MG63 (cell line): ENCODE data around the gene KIAA1549. TPM values are rescaled to one million over a fixed set of nuclear protein-coding genes. Genes with fewer than 3 reads are reported as not detected.

Experiments
- DNase-seq: peaks from one replicate; pipeline ENCODE4 v3.0.0-alpha.2; 2020
- H3K27me3 ChIP-seq: fragments of 250-450 bp; sonication (Bioruptor Pico); 2 replicates; pipeline ENCODE4 v1.5.1; 2020; ENCODE audit warnings: mild to moderate bottlenecking, moderate library complexity
- H3K36me3 ChIP-seq: fragments of 250-450 bp; sonication (Bioruptor Pico); 2 replicates; pipeline ENCODE4 v1.5.1; 2020; ENCODE audit warnings: mild to moderate bottlenecking, moderate library complexity
- H3K4me3 ChIP-seq: fragments of 250-450 bp; sonication (Bioruptor Pico); 2 replicates; pipeline ENCODE4 v1.5.1; 2020; ENCODE audit warnings: mild to moderate bottlenecking, moderate library complexity
- H3K9me3 ChIP-seq: fragments of 250-450 bp; sonication (Bioruptor Pico); 2 replicates; pipeline ENCODE4 v1.5.1; 2020; ENCODE audit warnings: mild to moderate bottlenecking, moderate library complexity
- total RNA-seq: library from RNA; depleted of rRNA; stranded (reverse); fragments of >200 nt; shearing (Covaris generic); gene quantifications from 2 replicates; pipeline ENCODE4 v1.2.3, GENCODE V29; 2014; ENCODE audit warnings: low replicate concordance

KIAA1549 gene
- total RNA-seq, 1 experiment from 2014 or later = 1.1 TPM

DNA sequence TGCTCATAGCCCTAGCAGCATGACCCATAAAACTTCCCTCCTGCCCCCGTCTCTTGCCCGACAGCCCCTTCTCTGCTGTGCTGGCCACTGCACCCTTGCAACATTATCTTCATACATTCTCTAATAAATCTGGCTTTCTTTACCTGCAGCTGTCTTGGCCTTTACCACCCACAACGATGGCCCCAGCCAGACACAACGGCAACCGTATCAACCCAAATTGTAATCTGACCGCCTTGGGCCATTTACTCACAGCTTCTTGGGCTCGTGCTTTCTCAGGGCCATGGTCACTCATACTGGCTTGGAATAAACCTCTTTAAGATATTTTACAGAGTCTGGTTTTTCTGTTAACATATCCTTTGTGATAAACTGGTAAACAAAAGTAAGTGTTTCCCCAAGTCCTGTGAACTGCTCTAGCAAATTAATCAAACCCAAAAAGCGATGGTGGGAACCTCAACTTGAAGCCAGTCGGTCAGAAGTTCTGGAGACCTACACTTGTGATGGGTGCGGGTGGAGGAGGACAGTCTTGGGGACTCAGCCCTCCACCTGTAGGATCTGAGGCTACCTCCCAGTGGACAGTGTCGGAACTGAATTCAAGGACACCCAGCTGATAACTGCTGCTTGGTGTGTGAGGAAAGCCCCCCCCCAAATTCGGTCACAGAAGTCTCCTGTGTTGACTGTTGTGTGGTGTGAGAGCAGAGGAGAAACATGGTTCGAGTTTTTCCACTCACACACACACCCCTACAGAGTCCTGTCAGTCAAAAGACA lies 95.6 kb downstream of the KIAA1549 start:
- no peak for DNase-seq
- H3K36me3 ChIP-seq = no peaks in the 10 kb centered on the region
- H3K4me3 ChIP-seq = no peak overlapping the region
- H3K27me3 ChIP-seq = no peaks in the 10 kb centered on the region
- no peaks in the 10 kb centered on the region for H3K9me3 ChIP-seq

DNA sequence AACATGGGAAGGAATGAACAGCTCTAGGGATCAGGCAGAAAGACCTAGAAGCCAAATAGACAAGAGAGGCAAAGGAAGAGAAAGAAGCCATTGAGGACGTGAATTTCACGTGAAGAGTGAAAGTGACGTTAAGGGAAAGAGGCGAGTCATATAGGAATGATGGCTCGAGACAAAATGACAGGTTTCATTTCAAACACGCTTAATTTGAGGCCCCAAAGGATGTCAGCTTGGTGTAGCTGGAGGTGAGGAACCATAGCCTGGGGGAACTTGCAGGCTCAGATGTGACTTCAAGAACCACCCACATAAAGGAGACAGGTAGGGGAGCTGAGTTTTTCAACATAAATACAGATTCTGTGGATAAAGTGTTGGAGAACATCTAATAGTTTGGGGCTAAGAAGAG lies 98.9 kb downstream of the KIAA1549 start:
- no peak overlapping the region for H3K4me3 ChIP-seq
- DNase-seq = no peak
- no peaks in the 10 kb centered on the region for H3K36me3 ChIP-seq

DNA sequence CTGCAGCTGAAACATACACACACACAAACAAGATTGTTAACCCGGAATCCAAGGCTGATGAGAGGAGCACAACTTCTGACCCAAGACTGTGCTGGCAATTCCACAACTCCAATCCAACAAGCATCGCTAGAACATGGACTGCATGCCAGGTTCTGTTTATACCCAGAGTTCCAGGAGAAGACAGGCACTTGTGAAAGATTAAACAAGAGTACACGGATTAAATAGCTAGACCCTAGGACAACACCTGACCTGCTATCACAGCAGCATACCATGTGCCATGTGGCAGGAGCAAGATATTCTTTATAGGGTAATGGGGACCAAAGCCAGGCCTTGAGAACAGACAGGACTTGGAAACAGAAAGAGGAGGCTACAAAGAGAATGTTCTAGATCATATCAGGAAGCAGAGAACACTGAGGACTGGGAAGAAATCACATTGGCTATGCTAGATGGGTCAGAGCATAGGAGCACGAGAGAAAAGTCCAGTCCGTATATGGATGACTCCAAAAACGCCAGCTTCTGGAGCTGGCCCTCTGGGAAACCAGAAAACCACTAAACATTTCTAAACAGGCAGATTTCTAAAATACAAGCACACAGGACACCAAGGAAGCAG lies 99.5 kb downstream of the KIAA1549 start:
- H3K9me3 ChIP-seq = no peaks in the 10 kb centered on the region
- no peaks in the 10 kb centered on the region for H3K27me3 ChIP-seq
- no peak for DNase-seq
- no peaks in the 10 kb centered on the region for H3K36me3 ChIP-seq
- no peak overlapping the region for H3K4me3 ChIP-seq

More for the DNA sequence above, 98.9 kb downstream of the KIAA1549 start:
- H3K27me3 ChIP-seq = no peaks in the 10 kb centered on the region
- H3K9me3 ChIP-seq = no peaks in the 10 kb centered on the region

DNA sequence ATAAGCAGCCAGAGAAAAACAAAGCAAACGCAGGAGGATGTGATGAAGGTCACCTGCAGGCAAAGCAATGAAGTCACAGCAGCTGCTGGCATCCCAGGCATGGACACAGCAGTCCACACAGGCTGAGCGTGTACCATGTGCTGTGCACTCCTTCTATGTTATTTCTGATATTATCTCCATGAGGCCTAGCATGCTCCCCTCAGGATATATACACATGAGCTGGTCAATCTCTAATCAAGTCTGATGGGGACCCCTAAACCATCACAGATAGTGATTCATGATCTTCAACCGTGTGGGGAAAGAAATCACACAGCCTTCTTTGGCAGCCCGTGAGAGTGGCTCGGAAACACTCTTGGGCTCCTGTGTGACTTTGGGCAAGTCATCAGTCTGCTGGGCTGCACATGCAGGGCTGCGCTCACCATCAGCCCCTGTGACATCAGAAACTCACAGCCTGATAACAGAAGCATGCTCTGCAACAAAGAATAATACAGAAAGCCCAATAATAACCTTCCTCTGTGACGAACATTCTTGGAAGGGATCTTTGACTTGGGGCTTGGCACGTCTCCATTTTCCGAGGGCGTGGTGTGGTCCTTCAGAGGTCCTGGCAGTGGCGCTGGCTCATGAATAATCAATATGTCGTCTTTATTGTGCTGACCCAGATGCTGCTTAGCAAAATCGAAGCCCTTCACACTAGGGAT lies 100.2 kb downstream of the KIAA1549 start:
- Histone ChIP-seq H3K27me3 (no peaks in the 10 kb centered on the region), H3K36me3 (no peaks in the 10 kb centered on the region), H3K9me3 (no peaks in the 10 kb centered on the region), H3K4me3 (no peak overlapping the region)
- DNase-seq = peak; percentile 47

DNA sequence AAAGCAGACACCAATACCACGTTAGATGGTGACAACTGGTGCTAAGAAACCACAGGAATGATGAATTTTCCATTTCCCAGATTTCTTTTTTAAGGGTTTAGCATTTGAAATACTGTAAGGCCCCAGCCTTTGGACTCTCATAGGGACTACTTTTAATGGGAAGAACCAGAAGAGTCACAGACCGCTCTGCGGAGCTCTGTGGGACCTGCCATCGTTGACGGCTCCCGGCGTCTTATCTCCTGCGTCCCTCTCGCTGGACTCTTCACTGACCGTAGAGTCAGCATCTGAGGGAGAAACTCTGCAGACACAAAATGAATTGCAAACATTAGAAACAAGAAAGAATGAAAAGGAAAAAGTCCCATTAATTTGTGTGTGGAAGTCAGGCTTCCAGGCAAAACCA lies 101.8 kb downstream of the KIAA1549 start:
- H3K27me3 ChIP-seq = no peaks in the 10 kb centered on the region
- no peak overlapping the region for H3K4me3 ChIP-seq
- DNase-seq = no peak
- no peaks in the 10 kb centered on the region for H3K36me3 ChIP-seq
- no peaks in the 10 kb centered on the region for H3K9me3 ChIP-seq

DNA sequence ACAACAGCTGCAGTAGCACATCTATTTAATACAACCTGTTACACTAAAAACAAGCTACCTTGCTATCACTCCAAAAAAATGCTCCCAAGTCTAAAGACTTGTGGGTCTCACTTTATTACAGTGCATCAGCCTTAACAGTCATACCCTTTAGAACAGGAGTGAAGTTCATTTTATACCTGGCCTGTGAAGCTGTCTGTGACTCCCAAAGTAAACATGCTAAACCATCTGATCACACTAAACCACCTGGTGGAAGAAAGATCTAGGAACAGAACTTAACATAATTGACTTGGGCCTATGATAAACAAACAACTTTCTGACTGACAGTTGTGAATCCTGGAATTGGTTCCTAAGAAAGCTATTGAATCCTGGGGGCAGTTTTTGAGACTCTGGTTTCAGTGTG lies 102.3 kb downstream of the KIAA1549 start:
- no peak overlapping the region for H3K4me3 ChIP-seq
- H3K9me3 ChIP-seq = no peaks in the 10 kb centered on the region

DNA sequence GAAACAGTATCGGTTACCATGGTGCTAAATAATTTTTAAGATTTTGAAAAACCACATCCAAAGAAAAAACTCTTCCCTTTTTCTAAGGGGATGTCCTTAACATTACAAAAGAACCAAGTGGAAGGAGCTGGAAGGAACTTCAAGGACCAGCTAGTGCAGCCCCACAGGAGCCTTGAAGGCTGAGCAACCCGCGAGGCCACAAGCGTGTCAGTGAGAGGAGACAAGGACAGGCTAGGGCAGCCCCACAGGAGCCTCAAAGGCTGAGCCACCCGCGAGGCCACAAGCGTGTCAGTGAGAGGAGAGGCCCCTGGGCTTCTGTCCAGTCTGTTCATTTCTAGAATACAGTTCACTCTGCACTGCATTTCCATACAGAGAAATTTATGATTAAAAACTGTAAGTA lies 103.1 kb downstream of the KIAA1549 start:
- Histone ChIP-seq H3K9me3 (no peaks in the 10 kb centered on the region), H3K27me3 (no peaks in the 10 kb centered on the region), H3K36me3 (no peaks in the 10 kb centered on the region), H3K4me3 (no peak overlapping the region)
- DNase-seq = no peak

More for the DNA sequence above, 102.3 kb downstream of the KIAA1549 start:
- Histone ChIP-seq H3K27me3 (no peaks in the 10 kb centered on the region), H3K36me3 (no peaks in the 10 kb centered on the region)
- DNase-seq = no peak

DNA sequence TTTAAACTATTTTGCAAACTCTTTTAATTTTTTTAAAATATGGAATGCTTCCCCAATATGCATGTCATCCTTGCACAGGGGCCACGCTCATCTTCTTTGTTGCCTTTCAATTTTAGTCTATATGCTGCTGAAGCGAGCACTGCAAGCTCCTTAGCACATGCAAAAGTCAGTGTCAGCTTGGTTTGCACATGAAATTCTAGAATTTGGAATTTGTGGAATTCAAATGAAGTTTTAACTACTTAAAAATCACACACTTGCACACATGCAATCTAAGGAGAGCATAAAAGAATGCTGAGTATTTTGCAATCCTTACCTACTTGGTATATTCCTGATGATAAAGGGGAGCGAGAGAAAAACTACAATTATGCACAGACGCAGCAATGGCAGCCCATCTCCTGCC lies 104.9 kb downstream of the KIAA1549 start:
- no peaks in the 10 kb centered on the region for H3K36me3 ChIP-seq
- H3K4me3 ChIP-seq = no peak overlapping the region
- H3K27me3 ChIP-seq = no peaks in the 10 kb centered on the region
- no peak for DNase-seq
- H3K9me3 ChIP-seq = no peaks in the 10 kb centered on the region

DNA sequence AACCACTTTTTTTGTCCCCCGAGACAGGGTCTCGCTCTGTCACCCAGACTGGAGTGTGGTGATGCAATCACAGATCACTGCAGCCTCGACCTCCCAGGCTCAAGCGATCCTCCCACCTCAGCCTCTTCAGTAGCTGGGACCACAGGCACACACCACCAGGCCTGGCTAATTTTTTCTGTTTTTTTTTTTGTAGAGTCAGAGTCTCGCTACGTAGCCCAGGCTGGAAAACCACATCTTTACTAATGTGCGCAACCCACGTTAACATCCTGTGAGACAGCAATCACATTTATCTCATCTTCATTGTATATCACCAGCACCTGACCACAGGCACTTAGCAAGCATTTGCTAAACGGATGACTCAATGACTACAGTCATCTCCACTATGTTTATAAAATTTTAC lies 105.4 kb downstream of the KIAA1549 start:
- Histone ChIP-seq H3K27me3 (no peaks in the 10 kb centered on the region), H3K4me3 (no peak overlapping the region), H3K9me3 (no peaks in the 10 kb centered on the region), H3K36me3 (no peaks in the 10 kb centered on the region)
- DNase-seq = no peak

DNA sequence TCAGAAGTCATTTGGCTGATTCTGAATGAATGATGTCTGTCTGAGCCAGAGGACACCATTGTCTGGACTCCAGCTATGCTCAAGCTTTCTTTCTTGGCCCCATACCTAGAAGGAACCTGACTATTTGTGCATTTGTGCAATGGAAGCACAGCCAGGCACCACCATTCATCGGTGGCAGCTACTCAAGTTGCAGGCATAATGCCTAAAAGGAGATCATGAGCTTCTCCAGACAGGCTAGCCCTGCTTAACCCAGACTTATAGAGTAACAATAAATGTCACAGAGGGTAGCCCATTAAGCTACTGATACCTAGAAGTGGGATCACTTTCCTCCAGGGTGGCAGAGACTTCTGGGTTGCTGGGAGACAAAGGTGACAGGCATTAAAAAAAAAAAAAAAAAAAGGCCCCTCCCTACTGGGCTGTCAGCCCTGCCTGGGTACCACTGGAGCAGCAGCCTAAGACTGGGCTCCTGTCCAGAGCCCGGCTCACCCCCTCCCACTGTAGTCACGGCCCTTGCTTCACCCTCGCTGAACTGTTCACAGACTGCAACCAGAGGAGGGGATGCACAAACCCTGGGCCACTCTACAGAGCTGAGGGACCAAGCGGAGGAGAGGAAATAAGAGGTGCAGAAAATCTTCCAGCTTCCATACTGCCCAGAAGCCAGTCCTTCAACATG lies 107.8 kb downstream of the KIAA1549 start:
- Histone ChIP-seq H3K9me3 (no peaks in the 10 kb centered on the region), H3K27me3 (no peaks in the 10 kb centered on the region), H3K4me3 (no peak overlapping the region), H3K36me3 (no peaks in the 10 kb centered on the region)
- DNase-seq = no peak

DNA sequence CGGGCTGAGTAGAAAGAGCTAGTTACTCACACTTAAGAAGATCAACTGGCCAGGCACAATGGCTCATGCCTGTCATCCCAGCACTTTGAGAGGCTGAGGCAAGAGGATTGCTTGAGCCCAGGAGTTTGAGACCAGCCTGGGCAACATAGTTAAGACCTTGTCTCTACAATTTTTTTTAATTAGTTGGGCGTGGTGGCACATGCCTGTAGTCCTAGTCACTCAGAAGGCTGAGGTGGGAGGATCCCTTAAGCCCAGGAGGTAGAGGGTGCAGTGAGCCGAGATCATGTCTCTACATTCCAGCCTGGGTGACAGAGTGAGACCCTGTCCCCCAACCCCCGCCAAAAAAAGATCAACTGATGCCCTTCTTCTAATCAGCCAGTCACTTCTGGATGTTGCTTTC lies 108.6 kb downstream of the KIAA1549 start:
- Histone ChIP-seq H3K9me3 (no peaks in the 10 kb centered on the region), H3K36me3 (no peaks in the 10 kb centered on the region), H3K4me3 (no peak overlapping the region), H3K27me3 (no peaks in the 10 kb centered on the region)
- no peak for DNase-seq

DNA sequence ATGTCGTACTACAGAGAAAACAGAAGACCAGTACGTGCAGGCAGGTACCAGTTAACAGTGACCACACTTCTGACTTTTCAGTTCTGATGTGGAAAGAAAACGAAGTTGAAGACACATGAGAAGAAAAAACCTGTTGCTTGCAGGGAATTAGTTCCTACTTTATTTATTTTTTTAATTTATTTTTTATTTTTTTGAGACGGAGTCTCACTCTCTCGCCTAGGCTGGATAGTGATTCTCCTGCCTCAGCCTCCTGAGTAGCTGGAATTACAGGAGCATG lies 109.4 kb downstream of the KIAA1549 start:
- no peak for DNase-seq
- no peaks in the 10 kb centered on the region for H3K36me3 ChIP-seq
- no peak overlapping the region for H3K4me3 ChIP-seq
- no peaks in the 10 kb centered on the region for H3K9me3 ChIP-seq
- H3K27me3 ChIP-seq = no peaks in the 10 kb centered on the region

DNA sequence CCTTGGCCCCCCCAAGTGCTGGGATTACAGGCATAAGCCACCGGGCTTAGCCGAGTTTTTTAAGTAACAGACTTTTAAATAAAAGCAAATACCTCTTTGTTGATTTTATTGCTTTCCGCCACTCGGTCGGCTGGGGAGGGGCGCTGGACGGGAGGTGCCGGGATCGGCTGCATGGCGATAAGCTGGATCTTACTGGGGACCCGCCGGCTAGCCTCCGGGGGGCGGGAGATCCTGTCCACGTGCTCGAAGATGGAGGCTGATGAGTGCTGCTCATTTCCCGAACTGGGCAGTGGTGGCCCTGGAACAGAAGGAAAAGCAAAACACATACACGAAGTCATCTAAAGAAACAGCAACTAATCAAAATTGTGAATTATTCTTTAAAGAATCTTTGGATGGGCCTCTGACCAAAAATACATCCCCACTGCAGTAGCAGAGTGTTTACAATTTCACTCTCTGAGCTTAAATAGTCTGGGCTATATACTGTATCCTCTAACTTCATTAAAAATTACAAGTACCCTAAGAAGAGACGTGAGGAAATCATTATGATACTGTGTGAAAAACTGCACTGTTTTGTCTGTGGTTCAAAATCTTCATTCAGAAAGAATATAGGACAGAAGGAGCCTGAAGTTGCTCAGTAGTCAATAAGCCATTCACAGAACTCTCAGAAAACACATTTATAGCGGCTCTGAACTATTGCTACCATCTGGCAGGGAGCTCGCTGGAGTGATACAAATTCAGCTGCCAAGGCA lies 110.0 kb downstream of the KIAA1549 start:
- Histone ChIP-seq H3K4me3 (no peak overlapping the region), H3K36me3 (no peaks in the 10 kb centered on the region), H3K27me3 (no peaks in the 10 kb centered on the region), H3K9me3 (no peaks in the 10 kb centered on the region)
- no peak for DNase-seq

DNA sequence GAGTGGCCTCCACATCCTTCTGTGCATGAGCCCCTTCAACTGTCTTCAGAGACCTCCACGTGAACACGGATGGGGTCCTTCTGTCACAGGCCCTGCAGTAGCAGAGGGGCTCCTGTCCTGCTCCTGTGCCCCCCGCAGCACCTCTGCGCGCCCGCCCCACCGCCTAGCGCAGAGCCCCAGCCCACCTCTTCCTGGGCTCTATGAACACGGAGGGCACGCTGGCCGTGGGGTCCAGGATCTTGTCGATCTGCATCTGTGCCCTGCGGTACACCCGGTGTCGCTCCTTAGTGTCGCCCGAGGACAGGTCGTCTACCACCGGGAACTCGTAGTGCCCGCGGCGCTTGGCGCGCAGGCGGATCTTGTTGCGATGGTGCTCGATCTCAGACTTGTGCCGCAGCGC lies 111.8 kb downstream of the KIAA1549 start:
- Histone ChIP-seq H3K27me3 (no peaks in the 10 kb centered on the region), H3K36me3 (no peaks in the 10 kb centered on the region)

DNA sequence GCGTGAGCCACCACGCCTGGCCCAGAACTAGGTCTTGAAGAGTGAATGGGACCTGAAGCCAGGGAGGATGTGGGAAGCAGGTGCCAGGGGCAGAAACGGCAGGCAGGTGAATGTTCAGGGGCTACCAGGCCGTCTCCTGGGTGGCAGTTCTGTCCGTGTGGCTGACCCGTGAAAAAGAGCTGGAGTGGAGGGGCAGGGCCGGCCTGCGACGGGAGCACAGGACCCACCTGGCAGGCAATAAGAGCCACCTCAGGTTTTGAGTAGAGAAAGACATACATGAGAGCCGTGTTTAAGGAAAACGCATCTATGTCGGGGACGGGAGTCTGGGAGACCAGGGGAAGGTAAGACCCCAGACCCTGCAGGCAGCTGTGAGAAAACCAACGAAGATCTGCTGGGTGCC lies 112.5 kb downstream of the KIAA1549 start:
- H3K27me3 ChIP-seq = no peaks in the 10 kb centered on the region
- DNase-seq = no peak
- no peaks in the 10 kb centered on the region; the same call in 1 of the 2 replicates for H3K36me3 ChIP-seq
- H3K9me3 ChIP-seq = no peaks in the 10 kb centered on the region
- no peak overlapping the region for H3K4me3 ChIP-seq

More for the DNA sequence above, 111.8 kb downstream of the KIAA1549 start:
- DNase-seq = no peak
- no peaks in the 10 kb centered on the region for H3K9me3 ChIP-seq
- no peak overlapping the region for H3K4me3 ChIP-seq

DNA sequence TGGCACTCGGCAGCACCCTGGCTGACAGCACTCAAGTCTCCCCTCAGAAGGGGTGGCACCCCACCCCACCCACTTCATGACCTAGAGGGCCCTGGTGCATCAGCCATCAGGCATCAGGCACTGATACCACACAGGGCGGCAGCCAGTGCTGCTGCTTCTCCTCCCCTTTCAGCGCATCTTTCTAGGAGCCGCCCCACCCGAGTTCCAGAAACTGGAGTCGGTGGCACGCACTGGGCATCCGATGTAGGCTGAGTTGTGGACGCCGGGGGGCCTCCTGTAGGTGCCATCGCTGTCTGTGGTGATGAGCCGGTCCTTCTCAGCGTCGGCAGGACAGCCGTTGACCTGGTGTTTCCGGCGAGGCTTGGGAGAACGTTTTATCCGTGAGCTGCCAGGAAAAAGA lies 113.4 kb downstream of the KIAA1549 start:
- Histone ChIP-seq H3K36me3 (no peaks in the 10 kb centered on the region; the same call in 1 of the 2 replicates), H3K27me3 (no peaks in the 10 kb centered on the region), H3K9me3 (no peaks in the 10 kb centered on the region), H3K4me3 (no peak overlapping the region)
- no peak for DNase-seq

DNA sequence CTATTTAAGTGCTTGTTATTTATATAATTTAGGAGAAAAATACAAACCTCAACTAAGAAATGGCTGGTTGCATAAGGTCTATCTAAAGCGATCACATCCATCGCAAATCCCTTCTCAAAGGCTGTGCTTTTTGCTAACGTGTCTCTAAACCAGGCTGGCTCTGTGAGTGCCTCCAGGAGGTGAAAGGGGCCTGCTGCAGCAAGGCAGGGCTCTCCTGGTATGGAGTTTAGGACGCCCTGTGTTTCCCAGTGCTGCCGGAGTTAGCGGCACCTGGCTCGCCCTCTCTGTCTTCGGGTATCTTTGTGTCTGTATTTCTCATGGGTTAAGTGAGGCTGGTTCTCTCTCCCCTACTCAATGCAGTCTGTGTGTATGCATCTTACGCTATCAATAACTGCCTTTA lies 114.8 kb downstream of the KIAA1549 start:
- no peak overlapping the region for H3K4me3 ChIP-seq
- DNase-seq = no peak
- no peaks in the 10 kb centered on the region; the same call in 1 of the 2 replicates for H3K36me3 ChIP-seq
- H3K27me3 ChIP-seq = no peaks in the 10 kb centered on the region
- H3K9me3 ChIP-seq = no peaks in the 10 kb centered on the region
